Measurements from ENCODE around the gene ZFP57. TPM values are rescaled to one million over a fixed set of nuclear protein-coding genes. Genes with fewer than 3 reads are reported as not detected.

ZFP57 gene
- total and polyA plus RNA-seq, 2 experiments from 2014 or later: 0.59 to 0.84 TPM

DNA sequence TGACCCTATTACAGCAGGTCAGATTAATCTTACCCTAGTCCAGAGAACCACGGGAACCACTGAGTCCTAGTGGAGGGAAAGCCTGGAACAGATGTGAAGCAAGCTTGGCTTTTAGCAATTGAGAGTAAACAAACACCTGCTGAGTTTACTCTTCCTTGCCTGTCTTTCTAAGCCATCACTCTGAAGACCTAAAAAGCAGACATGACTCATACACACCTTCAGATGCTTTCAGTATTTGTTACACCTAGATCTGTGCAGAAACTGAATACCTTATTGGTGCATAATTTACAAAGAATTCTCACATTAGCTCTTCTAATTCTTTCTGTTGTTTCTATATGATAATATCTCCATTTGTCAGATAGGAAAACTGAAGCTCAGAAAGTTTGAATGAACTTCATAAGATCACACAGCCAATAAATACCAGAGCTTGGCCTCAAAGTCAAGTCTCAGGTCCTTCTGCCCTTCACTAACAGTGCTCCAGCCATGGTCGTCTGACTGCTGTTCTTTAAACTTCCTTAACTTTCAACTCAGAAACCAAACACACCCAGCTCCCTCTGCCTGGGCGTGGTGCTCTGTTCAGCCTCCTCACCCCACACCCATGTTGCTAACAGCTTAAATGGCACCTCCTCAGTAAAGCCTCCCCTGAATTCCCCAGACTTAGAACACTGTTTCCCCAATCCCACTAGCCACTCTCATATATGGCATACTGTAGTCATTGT, 39.4 kb downstream of the ZFP57 start:
- H3K4me3 ChIP-seq: no peak overlapping the region
- peaks cover 28% of the 10 kb centered on the region for H3K4me1 ChIP-seq (ENCODE audit: insufficient read depth)
- H4K20me1 ChIP-seq (replicated peaks; ENCODE audit: insufficient read depth): no peaks in the 10 kb centered on the region
- no peak for DNase-seq (ENCODE audit: low spot score)
- H3K36me3 Mint-ChIP-seq (ENCODE audit: low read depth): no peaks in the 10 kb centered on the region
- H3K27ac Mint-ChIP-seq: no peak overlapping the region; the same call in 1 of the 2 replicates
- no peak overlapping the region for H3K4me2 ChIP-seq
- TF ChIP-seq, protein P1, sequence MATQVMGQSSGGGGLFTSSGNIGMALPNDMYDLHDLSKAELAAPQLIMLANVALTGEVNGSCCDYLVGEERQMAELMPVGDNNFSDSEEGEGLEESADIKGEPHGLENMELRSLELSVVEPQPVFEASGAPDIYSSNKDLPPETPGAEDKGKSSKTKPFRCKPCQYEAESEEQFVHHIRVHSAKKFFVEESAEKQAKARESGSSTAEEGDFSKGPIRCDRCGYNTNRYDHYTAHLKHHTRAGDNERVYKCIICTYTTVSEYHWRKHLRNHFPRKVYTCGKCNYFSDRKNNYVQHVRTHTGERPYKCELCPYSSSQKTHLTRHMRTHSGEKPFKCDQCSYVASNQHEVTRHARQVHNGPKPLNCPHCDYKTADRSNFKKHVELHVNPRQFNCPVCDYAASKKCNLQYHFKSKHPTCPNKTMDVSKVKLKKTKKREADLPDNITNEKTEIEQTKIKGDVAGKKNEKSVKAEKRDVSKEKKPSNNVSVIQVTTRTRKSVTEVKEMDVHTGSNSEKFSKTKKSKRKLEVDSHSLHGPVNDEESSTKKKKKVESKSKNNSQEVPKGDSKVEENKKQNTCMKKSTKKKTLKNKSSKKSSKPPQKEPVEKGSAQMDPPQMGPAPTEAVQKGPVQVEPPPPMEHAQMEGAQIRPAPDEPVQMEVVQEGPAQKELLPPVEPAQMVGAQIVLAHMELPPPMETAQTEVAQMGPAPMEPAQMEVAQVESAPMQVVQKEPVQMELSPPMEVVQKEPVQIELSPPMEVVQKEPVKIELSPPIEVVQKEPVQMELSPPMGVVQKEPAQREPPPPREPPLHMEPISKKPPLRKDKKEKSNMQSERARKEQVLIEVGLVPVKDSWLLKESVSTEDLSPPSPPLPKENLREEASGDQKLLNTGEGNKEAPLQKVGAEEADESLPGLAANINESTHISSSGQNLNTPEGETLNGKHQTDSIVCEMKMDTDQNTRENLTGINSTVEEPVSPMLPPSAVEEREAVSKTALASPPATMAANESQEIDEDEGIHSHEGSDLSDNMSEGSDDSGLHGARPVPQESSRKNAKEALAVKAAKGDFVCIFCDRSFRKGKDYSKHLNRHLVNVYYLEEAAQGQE (IDR thresholded peaks at IDR 0.05; ENCODE audit: unreplicated experiment): no peak
- TF ChIP-seq, protein P2, sequence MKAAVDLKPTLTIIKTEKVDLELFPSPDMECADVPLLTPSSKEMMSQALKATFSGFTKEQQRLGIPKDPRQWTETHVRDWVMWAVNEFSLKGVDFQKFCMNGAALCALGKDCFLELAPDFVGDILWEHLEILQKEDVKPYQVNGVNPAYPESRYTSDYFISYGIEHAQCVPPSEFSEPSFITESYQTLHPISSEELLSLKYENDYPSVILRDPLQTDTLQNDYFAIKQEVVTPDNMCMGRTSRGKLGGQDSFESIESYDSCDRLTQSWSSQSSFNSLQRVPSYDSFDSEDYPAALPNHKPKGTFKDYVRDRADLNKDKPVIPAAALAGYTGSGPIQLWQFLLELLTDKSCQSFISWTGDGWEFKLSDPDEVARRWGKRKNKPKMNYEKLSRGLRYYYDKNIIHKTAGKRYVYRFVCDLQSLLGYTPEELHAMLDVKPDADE (IDR thresholded peaks at IDR 0.05): no peak
- TF ChIP-seq STAT1 (IDR thresholded peaks at IDR 0.05; ENCODE audit: unreplicated experiment): no peak
- no peak for TF ChIP-seq ZNF114 (CRISPR knock-in tag; IDR thresholded peaks at IDR 0.05)
- TF ChIP-seq NANOG (IDR thresholded peaks at IDR 0.05; ENCODE audit: borderline replicate concordance): no peak
- TF ChIP-seq EZH2 (IDR thresholded peaks at IDR 0.05; ENCODE audit: low read depth, unreplicated experiment): no peak
- TF ChIP-seq JUNB (IDR thresholded peaks at IDR 0.05; ENCODE audit: unreplicated experiment): no peak
- TF ChIP-seq, protein P3, sequence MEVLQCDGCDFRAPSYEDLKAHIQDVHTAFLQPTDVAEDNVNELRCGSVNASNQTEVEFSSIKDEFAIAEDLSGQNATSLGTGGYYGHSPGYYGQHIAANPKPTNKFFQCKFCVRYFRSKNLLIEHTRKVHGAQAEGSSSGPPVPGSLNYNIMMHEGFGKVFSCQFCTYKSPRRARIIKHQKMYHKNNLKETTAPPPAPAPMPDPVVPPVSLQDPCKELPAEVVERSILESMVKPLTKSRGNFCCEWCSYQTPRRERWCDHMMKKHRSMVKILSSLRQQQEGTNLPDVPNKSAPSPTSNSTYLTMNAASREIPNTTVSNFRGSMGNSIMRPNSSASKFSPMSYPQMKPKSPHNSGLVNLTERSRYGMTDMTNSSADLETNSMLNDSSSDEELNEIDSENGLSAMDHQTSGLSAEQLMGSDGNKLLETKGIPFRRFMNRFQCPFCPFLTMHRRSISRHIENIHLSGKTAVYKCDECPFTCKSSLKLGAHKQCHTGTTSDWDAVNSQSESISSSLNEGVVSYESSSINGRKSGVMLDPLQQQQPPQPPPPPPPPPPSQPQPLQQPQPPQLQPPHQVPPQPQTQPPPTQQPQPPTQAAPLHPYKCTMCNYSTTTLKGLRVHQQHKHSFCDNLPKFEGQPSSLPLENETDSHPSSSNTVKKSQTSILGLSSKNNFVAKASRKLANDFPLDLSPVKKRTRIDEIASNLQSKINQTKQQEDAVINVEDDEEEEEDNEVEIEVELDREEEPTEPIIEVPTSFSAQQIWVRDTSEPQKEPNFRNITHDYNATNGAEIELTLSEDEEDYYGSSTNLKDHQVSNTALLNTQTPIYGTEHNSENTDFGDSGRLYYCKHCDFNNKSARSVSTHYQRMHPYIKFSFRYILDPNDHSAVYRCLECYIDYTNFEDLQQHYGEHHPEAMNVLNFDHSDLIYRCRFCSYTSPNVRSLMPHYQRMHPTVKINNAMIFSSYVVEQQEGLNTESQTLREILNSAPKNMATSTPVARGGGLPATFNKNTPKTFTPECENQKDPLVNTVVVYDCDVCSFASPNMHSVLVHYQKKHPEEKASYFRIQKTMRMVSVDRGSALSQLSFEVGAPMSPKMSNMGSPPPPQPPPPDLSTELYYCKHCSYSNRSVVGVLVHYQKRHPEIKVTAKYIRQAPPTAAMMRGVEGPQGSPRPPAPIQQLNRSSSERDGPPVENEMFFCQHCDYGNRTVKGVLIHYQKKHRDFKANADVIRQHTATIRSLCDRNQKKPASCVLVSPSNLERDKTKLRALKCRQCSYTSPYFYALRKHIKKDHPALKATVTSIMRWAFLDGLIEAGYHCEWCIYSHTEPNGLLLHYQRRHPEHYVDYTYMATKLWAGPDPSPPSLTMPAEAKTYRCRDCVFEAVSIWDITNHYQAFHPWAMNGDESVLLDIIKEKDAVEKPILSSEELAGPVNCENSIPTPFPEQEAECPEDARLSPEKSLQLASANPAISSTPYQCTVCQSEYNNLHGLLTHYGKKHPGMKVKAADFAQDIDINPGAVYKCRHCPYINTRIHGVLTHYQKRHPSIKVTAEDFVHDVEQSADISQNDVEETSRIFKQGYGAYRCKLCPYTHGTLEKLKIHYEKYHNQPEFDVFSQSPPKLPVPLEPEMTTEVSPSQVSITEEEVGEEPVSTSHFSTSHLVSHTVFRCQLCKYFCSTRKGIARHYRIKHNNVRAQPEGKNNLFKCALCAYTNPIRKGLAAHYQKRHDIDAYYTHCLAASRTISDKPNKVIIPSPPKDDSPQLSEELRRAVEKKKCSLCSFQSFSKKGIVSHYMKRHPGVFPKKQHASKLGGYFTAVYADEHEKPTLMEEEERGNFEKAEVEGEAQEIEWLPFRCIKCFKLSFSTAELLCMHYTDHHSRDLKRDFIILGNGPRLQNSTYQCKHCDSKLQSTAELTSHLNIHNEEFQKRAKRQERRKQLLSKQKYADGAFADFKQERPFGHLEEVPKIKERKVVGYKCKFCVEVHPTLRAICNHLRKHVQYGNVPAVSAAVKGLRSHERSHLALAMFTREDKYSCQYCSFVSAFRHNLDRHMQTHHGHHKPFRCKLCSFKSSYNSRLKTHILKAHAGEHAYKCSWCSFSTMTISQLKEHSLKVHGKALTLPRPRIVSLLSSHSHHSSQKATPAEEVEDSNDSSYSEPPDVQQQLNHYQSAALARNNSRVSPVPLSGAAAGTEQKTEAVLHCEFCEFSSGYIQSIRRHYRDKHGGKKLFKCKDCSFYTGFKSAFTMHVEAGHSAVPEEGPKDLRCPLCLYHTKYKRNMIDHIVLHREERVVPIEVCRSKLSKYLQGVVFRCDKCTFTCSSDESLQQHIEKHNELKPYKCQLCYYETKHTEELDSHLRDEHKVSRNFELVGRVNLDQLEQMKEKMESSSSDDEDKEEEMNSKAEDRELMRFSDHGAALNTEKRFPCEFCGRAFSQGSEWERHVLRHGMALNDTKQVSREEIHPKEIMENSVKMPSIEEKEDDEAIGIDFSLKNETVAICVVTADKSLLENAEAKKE (CRISPR knock-in tag; IDR thresholded peaks at IDR 0.05): no peak
- TF ChIP-seq, protein P4, sequence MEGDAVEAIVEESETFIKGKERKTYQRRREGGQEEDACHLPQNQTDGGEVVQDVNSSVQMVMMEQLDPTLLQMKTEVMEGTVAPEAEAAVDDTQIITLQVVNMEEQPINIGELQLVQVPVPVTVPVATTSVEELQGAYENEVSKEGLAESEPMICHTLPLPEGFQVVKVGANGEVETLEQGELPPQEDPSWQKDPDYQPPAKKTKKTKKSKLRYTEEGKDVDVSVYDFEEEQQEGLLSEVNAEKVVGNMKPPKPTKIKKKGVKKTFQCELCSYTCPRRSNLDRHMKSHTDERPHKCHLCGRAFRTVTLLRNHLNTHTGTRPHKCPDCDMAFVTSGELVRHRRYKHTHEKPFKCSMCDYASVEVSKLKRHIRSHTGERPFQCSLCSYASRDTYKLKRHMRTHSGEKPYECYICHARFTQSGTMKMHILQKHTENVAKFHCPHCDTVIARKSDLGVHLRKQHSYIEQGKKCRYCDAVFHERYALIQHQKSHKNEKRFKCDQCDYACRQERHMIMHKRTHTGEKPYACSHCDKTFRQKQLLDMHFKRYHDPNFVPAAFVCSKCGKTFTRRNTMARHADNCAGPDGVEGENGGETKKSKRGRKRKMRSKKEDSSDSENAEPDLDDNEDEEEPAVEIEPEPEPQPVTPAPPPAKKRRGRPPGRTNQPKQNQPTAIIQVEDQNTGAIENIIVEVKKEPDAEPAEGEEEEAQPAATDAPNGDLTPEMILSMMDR (conservative IDR thresholded peaks at IDR 0.05; ENCODE audit: low read depth in 2 of 2): no peak
- no peak for TF ChIP-seq EZH2phosphoT487 (IDR thresholded peaks at IDR 0.05; ENCODE audit: unreplicated experiment)
- TF ChIP-seq CREB1 (CRISPR knock-in tag; IDR thresholded peaks at IDR 0.05; ENCODE audit: low read depth): no peak
- no peak for TF ChIP-seq ZNF331 (CRISPR knock-in tag; IDR thresholded peaks at IDR 0.05; ENCODE audit: low read depth)
- no peak for TF ChIP-seq POLR2AphosphoS5 (IDR thresholded peaks at IDR 0.05; ENCODE audit: low read depth)
- no peaks in the 10 kb centered on the region for H3K79me2 ChIP-seq (replicated peaks; ENCODE audit: insufficient read depth)
- H3K36me3 ChIP-seq (ENCODE audit: insufficient read depth): no peaks in the 10 kb centered on the region
- no peaks in the 10 kb centered on the region for H3K9me2 ChIP-seq (ENCODE audit: insufficient read depth)
- peaks cover 21% of the 10 kb centered on the region for H3K4me1 Mint-ChIP-seq
- ATAC-seq: peak; percentile 54
- no peaks in the 10 kb centered on the region; the same call in 1 of the 2 replicates for H3F3A ChIP-seq (replicated peaks; ENCODE audit: low read depth)
- H3K9me3 Mint-ChIP-seq: no peaks in the 10 kb centered on the region
- no peak overlapping the region for H3K4me3 Mint-ChIP-seq
- peaks cover 3% of the 10 kb centered on the region for H3K27me3 Mint-ChIP-seq (ENCODE audit: insufficient read depth, low read depth, poor library complexity)
- H3K27ac ChIP-seq (ENCODE audit: low read depth): 0 out of 2 replicates have a peak overlapping the region, but pooled peaks have one; percentile 55
- H3K27me3 ChIP-seq (ENCODE audit: insufficient read depth): no peaks in the 10 kb centered on the region
- peak overlapping the region; percentile 57; the same call in 1 of the 2 replicates for H2AFZ ChIP-seq

All from GM23338 (cell line).